Dendritic cell treated with granulocyte-macrophage colony-stimulating factor and Interleukin-4, amounts not matched to agents 40 ng/mL and 50 ng/mL, for 4 days (primary cell): Measurements from ENCODE around the gene CCNY.
A peak's percentile ranks its signal among the peaks of the same experiment; 100 is the strongest.
"Not testable (repeated sequence)": the region's sequence is repeated elsewhere in the genome, so short reads cannot be mapped to it uniquely, and the experiment has no call there.

ENCODE experiments used
- H3K27ac Mint-ChIP-seq: one replicate; pipeline ENCODE4 v1.8.0; 2022; ENCODE audit warnings: mild to moderate bottlenecking, mixed read lengths
- H3K27me3 Mint-ChIP-seq: one replicate; pipeline ENCODE4 v1.8.0; 2022; ENCODE audit warnings: mild to moderate bottlenecking, mixed read lengths
- H3K36me3 Mint-ChIP-seq: one replicate; pipeline ENCODE4 v1.8.0; 2022; ENCODE audit warnings: low read depth, mixed read lengths
- H3K4me1 Mint-ChIP-seq: one replicate; pipeline ENCODE4 v1.8.0; 2022; ENCODE audit warnings: low read depth, mixed read lengths
- H3K4me3 Mint-ChIP-seq: one replicate; pipeline ENCODE4 v1.8.0; 2022; ENCODE audit warnings: mild to moderate bottlenecking, moderate library complexity, mixed read lengths
- H3K9me3 Mint-ChIP-seq: one replicate; pipeline ENCODE4 v1.8.0; 2022; ENCODE audit warnings: mixed read lengths
- intact Hi-C: fragments of 100-400 bp; cut with micrococcal nuclease; formaldehyde crosslinking; loops from one replicate; pipeline ENCODE4 v1.15.0; 2022

The CCNY gene

GRCh38 chr10:35403491-35403890, 67.2 kb downstream of the CCNY start:
- H3K36me3 Mint-ChIP-seq, intact Hi-C loops, H3K4me3 Mint-ChIP-seq, H3K9me3 Mint-ChIP-seq, H3K27ac Mint-ChIP-seq, H3K27me3 Mint-ChIP-seq: not testable (repeated sequence)
- H3K4me1 Mint-ChIP-seq: peaks cover 32% of the 10 kb centered on the region

GRCh38 chr10:35404077-35404476, 67.8 kb downstream of the CCNY start:
- H3K36me3 Mint-ChIP-seq, intact Hi-C loops, H3K27ac Mint-ChIP-seq, H3K4me3 Mint-ChIP-seq, H3K27me3 Mint-ChIP-seq, H3K9me3 Mint-ChIP-seq: not testable (repeated sequence)
- H3K4me1 Mint-ChIP-seq: peaks cover 33% of the 10 kb centered on the region

- H3K4me3 Mint-ChIP-seq, H3K27ac Mint-ChIP-seq, H3K27me3 Mint-ChIP-seq, intact Hi-C loops, H3K9me3 Mint-ChIP-seq: not testable (repeated sequence)
- H3K36me3 Mint-ChIP-seq: peaks cover 11% of the 10 kb centered on the region
- peaks cover 44% of the 10 kb centered on the region for H3K4me1 Mint-ChIP-seq
Measured at GRCh38 chr10:35406003-35406630, 69.8 kb downstream of the CCNY start.

- H3K27me3 Mint-ChIP-seq, H3K4me3 Mint-ChIP-seq, intact Hi-C loops, H3K9me3 Mint-ChIP-seq: not testable (repeated sequence)
- H3K27ac Mint-ChIP-seq: peak overlapping the region; percentile 21
- H3K4me1 Mint-ChIP-seq: peaks cover 44% of the 10 kb centered on the region
- H3K36me3 Mint-ChIP-seq: peaks cover 11% of the 10 kb centered on the region
Measured at GRCh38 chr10:35407696-35408095, 71.4 kb downstream of the CCNY start.

GRCh38 chr10:35409094-35409582, 72.8 kb downstream of the CCNY start:
- H3K9me3 Mint-ChIP-seq: no peaks in the 10 kb centered on the region
- peak overlapping the region; percentile 46 for H3K27ac Mint-ChIP-seq
- H3K4me1 Mint-ChIP-seq: peaks cover 44% of the 10 kb centered on the region
- H3K4me3 Mint-ChIP-seq: no peak overlapping the region
- peaks cover 11% of the 10 kb centered on the region for H3K36me3 Mint-ChIP-seq
- no peaks in the 10 kb centered on the region for H3K27me3 Mint-ChIP-seq
- intact Hi-C loops: no loop called here

- intact Hi-C loops: no loop called here
- Mint-ChIP-seq H3K4me1 (peaks cover 44% of the 10 kb centered on the region), H3K4me3 (no peak overlapping the region), H3K27ac (peak overlapping the region; percentile 46), H3K27me3 (no peaks in the 10 kb centered on the region), H3K9me3 (no peaks in the 10 kb centered on the region), H3K36me3 (peaks cover 15% of the 10 kb centered on the region)
Measured at GRCh38 chr10:35409808-35410207, 73.5 kb downstream of the CCNY start.

- Mint-ChIP-seq H3K27me3 (no peaks in the 10 kb centered on the region), H3K36me3 (peaks cover 25% of the 10 kb centered on the region), H3K4me1 (peaks cover 45% of the 10 kb centered on the region), H3K9me3 (no peaks in the 10 kb centered on the region), H3K4me3 (no peak overlapping the region), H3K27ac (no peak overlapping the region)
- intact Hi-C loops: no loop called here
Measured at GRCh38 chr10:35412003-35412723, 75.9 kb downstream of the CCNY start.

GRCh38 chr10:35412900-35413491, 76.7 kb downstream of the CCNY start:
- H3K27ac Mint-ChIP-seq: no peak overlapping the region
- H3K9me3 Mint-ChIP-seq: no peaks in the 10 kb centered on the region
- H3K36me3 Mint-ChIP-seq: peaks cover 25% of the 10 kb centered on the region
- no peaks in the 10 kb centered on the region for H3K27me3 Mint-ChIP-seq
- H3K4me1 Mint-ChIP-seq: peaks cover 43% of the 10 kb centered on the region
- no peak overlapping the region for H3K4me3 Mint-ChIP-seq
- intact Hi-C loops: no loop called here

- intact Hi-C loops: no loop called here
- H3K9me3 Mint-ChIP-seq: no peaks in the 10 kb centered on the region
- H3K27ac Mint-ChIP-seq: no peak overlapping the region
- H3K4me3 Mint-ChIP-seq: no peak overlapping the region
- H3K36me3 Mint-ChIP-seq: peaks cover 30% of the 10 kb centered on the region
- H3K4me1 Mint-ChIP-seq: peaks cover 43% of the 10 kb centered on the region
- no peaks in the 10 kb centered on the region for H3K27me3 Mint-ChIP-seq
Measured at GRCh38 chr10:35413985-35414861, 77.9 kb downstream of the CCNY start.

- Mint-ChIP-seq H3K4me1 (peaks cover 40% of the 10 kb centered on the region), H3K4me3 (no peak overlapping the region), H3K27ac (no peak overlapping the region), H3K27me3 (no peaks in the 10 kb centered on the region), H3K9me3 (no peaks in the 10 kb centered on the region), H3K36me3 (peaks cover 23% of the 10 kb centered on the region)
- intact Hi-C loops: no loop called here
Measured at GRCh38 chr10:35415505-35415904, 79.2 kb downstream of the CCNY start.

GRCh38 chr10:35416619-35417312, 80.5 kb downstream of the CCNY start:
- peaks cover 18% of the 10 kb centered on the region for H3K36me3 Mint-ChIP-seq
- H3K4me1 Mint-ChIP-seq: peaks cover 46% of the 10 kb centered on the region
- intact Hi-C loops: no loop called here
- H3K9me3 Mint-ChIP-seq: no peaks in the 10 kb centered on the region
- H3K27me3 Mint-ChIP-seq: no peaks in the 10 kb centered on the region
- no peak overlapping the region for H3K27ac Mint-ChIP-seq
- H3K4me3 Mint-ChIP-seq: no peak overlapping the region

GRCh38 chr10:35417313-35417625, 81.0 kb downstream of the CCNY start:
- no peaks in the 10 kb centered on the region for H3K9me3 Mint-ChIP-seq

GRCh38 chr10:35417795-35418194, 81.5 kb downstream of the CCNY start:
- Mint-ChIP-seq H3K9me3 (no peaks in the 10 kb centered on the region), H3K27ac (no peak overlapping the region), H3K4me1 (peaks cover 46% of the 10 kb centered on the region), H3K4me3 (no peak overlapping the region), H3K36me3 (peaks cover 18% of the 10 kb centered on the region), H3K27me3 (no peaks in the 10 kb centered on the region)
- intact Hi-C loops: no loop called here

More at GRCh38 chr10:35417313-35417625, 81.0 kb downstream of the CCNY start:
- H3K4me1 Mint-ChIP-seq: peaks cover 46% of the 10 kb centered on the region
- intact Hi-C loops: no loop called here
- H3K36me3 Mint-ChIP-seq: peaks cover 18% of the 10 kb centered on the region
- no peak overlapping the region for H3K4me3 Mint-ChIP-seq
- no peaks in the 10 kb centered on the region for H3K27me3 Mint-ChIP-seq
- H3K27ac Mint-ChIP-seq: no peak overlapping the region
